Measurements from ENCODE around the gene TFF2.

The TFF2 gene

GRCh38 chr21:42390696-42391095 lies 39.9 kb upstream of the TFF2 start:
- Histone ChIP-seq H3K79me2 (ENCODE audit: insufficient read depth, low read length) (no peaks in the 10 kb centered on the region), H3K9me3 (ENCODE audit: low read length) (no peaks in the 10 kb centered on the region), H3K27me3 (ENCODE audit: insufficient read depth, low read length) (peaks cover 16% of the 10 kb centered on the region), H3K4me1 (ENCODE audit: insufficient read depth, low read length, severe bottlenecking) (peaks cover 8% of the 10 kb centered on the region), H4K20me1 (ENCODE audit: insufficient read depth, low read length) (no peaks in the 10 kb centered on the region), H3K9me2 (ENCODE audit: low read depth, low read length) (no peaks in the 10 kb centered on the region), H3K4me2 (ENCODE audit: low read length) (no peak overlapping the region), H3K36me3 (ENCODE audit: insufficient read depth, low read length) (no peaks in the 10 kb centered on the region), H3K9ac (ENCODE audit: low read length) (no peak overlapping the region), H3K27ac (ENCODE audit: low read depth, low read length, poor library complexity, severe bottlenecking) (no peak overlapping the region), H3K4me3 (ENCODE audit: low read depth, low read length, poor library complexity, severe bottlenecking) (no peak overlapping the region), H2AFZ (ENCODE audit: low read length) (no peak overlapping the region), H3F3A (ENCODE audit: insufficient read depth, low read length) (no peaks in the 10 kb centered on the region)
- TF ChIP-seq, protein P1, sequence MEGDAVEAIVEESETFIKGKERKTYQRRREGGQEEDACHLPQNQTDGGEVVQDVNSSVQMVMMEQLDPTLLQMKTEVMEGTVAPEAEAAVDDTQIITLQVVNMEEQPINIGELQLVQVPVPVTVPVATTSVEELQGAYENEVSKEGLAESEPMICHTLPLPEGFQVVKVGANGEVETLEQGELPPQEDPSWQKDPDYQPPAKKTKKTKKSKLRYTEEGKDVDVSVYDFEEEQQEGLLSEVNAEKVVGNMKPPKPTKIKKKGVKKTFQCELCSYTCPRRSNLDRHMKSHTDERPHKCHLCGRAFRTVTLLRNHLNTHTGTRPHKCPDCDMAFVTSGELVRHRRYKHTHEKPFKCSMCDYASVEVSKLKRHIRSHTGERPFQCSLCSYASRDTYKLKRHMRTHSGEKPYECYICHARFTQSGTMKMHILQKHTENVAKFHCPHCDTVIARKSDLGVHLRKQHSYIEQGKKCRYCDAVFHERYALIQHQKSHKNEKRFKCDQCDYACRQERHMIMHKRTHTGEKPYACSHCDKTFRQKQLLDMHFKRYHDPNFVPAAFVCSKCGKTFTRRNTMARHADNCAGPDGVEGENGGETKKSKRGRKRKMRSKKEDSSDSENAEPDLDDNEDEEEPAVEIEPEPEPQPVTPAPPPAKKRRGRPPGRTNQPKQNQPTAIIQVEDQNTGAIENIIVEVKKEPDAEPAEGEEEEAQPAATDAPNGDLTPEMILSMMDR (IDR thresholded peaks at IDR 0.05; ENCODE audit: low read length): no peak
- TF ChIP-seq EZH2 (IDR thresholded peaks at IDR 0.05; ENCODE audit: borderline replicate concordance, low read length): no peak

DNA sequence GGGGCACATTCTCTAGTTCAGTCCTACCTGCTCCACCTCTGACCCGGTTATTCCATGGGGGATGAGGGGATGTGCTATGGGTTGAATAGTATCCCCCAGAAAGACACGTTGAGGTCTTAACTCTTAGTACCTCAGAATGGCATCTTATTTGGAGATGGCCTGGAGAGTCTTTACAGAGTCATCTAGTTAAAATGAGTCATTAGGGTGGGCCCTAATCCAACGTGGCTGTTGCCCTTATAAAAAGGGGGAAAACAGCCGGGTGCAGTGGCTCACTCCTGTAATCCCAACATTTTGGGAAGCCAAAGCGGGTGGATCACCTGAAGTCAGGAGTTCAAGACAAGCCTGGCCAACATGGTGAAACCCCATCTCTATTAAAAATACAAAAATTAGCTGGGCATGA lies 39.4 kb upstream of the TFF2 start:
- Histone ChIP-seq H2AFZ (ENCODE audit: low read length) (no peak overlapping the region), H3K9me2 (ENCODE audit: low read depth, low read length) (no peaks in the 10 kb centered on the region), H3K4me3 (ENCODE audit: low read depth, low read length, poor library complexity, severe bottlenecking) (no peak overlapping the region), H3K9me3 (ENCODE audit: low read length) (no peaks in the 10 kb centered on the region), H3F3A (ENCODE audit: insufficient read depth, low read length) (no peaks in the 10 kb centered on the region), H3K79me2 (ENCODE audit: insufficient read depth, low read length) (no peaks in the 10 kb centered on the region), H3K27me3 (ENCODE audit: insufficient read depth, low read length) (peaks cover 20% of the 10 kb centered on the region), H3K36me3 (ENCODE audit: insufficient read depth, low read length) (no peaks in the 10 kb centered on the region), H3K9ac (ENCODE audit: low read length) (no peak overlapping the region), H3K27ac (ENCODE audit: low read depth, low read length, poor library complexity, severe bottlenecking) (no peak overlapping the region), H3K4me1 (ENCODE audit: insufficient read depth, low read length, severe bottlenecking) (peaks cover 8% of the 10 kb centered on the region), H3K4me2 (ENCODE audit: low read length) (no peak overlapping the region), H4K20me1 (ENCODE audit: insufficient read depth, low read length) (no peaks in the 10 kb centered on the region)
- no peak for TF ChIP-seq EZH2 (IDR thresholded peaks at IDR 0.05; ENCODE audit: borderline replicate concordance, low read length)
- TF ChIP-seq, protein P1 (IDR thresholded peaks at IDR 0.05; ENCODE audit: low read length): no peak

GRCh38 chr21:42389449-42389835 lies 38.6 kb upstream of the TFF2 start:
- Histone ChIP-seq H3K36me3 (ENCODE audit: insufficient read depth, low read length) (no peaks in the 10 kb centered on the region), H3K9ac (ENCODE audit: low read length) (no peak overlapping the region), H3K27ac (ENCODE audit: low read depth, low read length, poor library complexity, severe bottlenecking) (no peak overlapping the region), H2AFZ (ENCODE audit: low read length) (no peak overlapping the region), H3K9me2 (ENCODE audit: low read depth, low read length) (no peaks in the 10 kb centered on the region), H3F3A (ENCODE audit: insufficient read depth, low read length) (no peaks in the 10 kb centered on the region), H3K9me3 (ENCODE audit: low read length) (no peaks in the 10 kb centered on the region), H3K79me2 (ENCODE audit: insufficient read depth, low read length) (no peaks in the 10 kb centered on the region), H3K4me3 (ENCODE audit: low read depth, low read length, poor library complexity, severe bottlenecking) (no peak overlapping the region), H3K27me3 (ENCODE audit: insufficient read depth, low read length) (peaks cover 20% of the 10 kb centered on the region), H3K4me1 (ENCODE audit: insufficient read depth, low read length, severe bottlenecking) (peaks cover 8% of the 10 kb centered on the region), H3K4me2 (ENCODE audit: low read length) (no peak overlapping the region), H4K20me1 (ENCODE audit: insufficient read depth, low read length) (no peaks in the 10 kb centered on the region)
- no peak for TF ChIP-seq EZH2 (IDR thresholded peaks at IDR 0.05; ENCODE audit: borderline replicate concordance, low read length)
- TF ChIP-seq, protein P1 (IDR thresholded peaks at IDR 0.05; ENCODE audit: low read length): no peak

Data from OCI-LY1 (cell line).